ENCODE results near the gene FLRT1.

- no peak for TF ChIP-seq CTCF (IDR thresholded peaks at IDR 0.05; ENCODE audit: insufficient read depth, low read length, poor library complexity, severe bottlenecking)
- TF ChIP-seq EZH2phosphoT487 (conservative IDR thresholded peaks at IDR 0.05; ENCODE audit: low read length), result no peak
Measured at GRCh38 chr11:64062185-64063039, 26.7 kb downstream of the FLRT1 start.

All from SU-DHL-6 (cell line).